GM12892 (cell line): ENCODE measurements around the gene CUL3.

ENCODE experiments used
- DNase-seq: peaks from one replicate; pipeline ENCODE4 v3.0.0; 2011; ENCODE audit not compliant: insufficient read length
- FAIRE-seq: peaks from 2 replicates; lab custom pipeline; 2011; peaks lifted over from hg19 to GRCh38; lab: Jason Lieb, UNC
- POLR2A ChIP-seq: IDR thresholded peaks from 2 replicates; pipeline ENCODE4 v1.6.1; 2011; ENCODE audit warnings: low read depth, low read length, control low read depth
- POLR2AphosphoS5 ChIP-seq: IDR thresholded peaks from 2 replicates; pipeline ENCODE4 v1.6.1; 2011; ENCODE audit warnings: low read depth, low read length, control low read depth
- TAF1 ChIP-seq: IDR thresholded peaks from 2 replicates; pipeline ENCODE4 v1.6.1; 2011; ENCODE audit warnings: low read depth, mild to moderate bottlenecking, control low read depth, low read length, borderline replicate concordance

CUL3 gene

GRCh38 chr2:224426656-224427055 lies 158.5 kb downstream of the CUL3 start:
- TF ChIP-seq POLR2A, result no peak
- TF ChIP-seq TAF1, result no peak
- TF ChIP-seq POLR2AphosphoS5, result no peak
- no peak for DNase-seq
- FAIRE-seq, result no peak

GRCh38 chr2:224421065-224421464 lies 164.1 kb downstream of the CUL3 start:
- FAIRE-seq, result no peak
- no peak for DNase-seq
- no peak for TF ChIP-seq POLR2A
- no peak for TF ChIP-seq TAF1
- TF ChIP-seq POLR2AphosphoS5, result no peak
